DND-41 (cell line): Measurements from ENCODE around the gene TIRAP.

Experiments used
- CTCF ChIP-seq: IDR thresholded peaks from 2 replicates; pipeline ENCODE4 v1.5.1; 2012; ENCODE audit warnings: borderline replicate concordance, low read length, moderate library complexity, mild to moderate bottlenecking; ENCODE audit not compliant: poor library complexity, severe bottlenecking; ENCODE audit errors: extremely low read depth
- EZH2 ChIP-seq: IDR thresholded peaks from 3 replicates; pipeline ENCODE4 v1.6.1; 2012; ENCODE audit warnings: borderline replicate concordance, low read depth, mild to moderate bottlenecking, moderate library complexity, low read length, inconsistent platforms; ENCODE audit not compliant: severe bottlenecking

GRCh38 chr11:126340960-126341606 lies 58.2 kb downstream of the TIRAP start:
- TF ChIP-seq CTCF = no peak
- no peak for TF ChIP-seq EZH2
